HCT116 (cell line): ENCODE results near the gene CAPN13. TPM values are rescaled to one million over a fixed set of nuclear protein-coding genes. Genes with fewer than 3 reads are reported as not detected.

ENCODE experiments used
- ATAC-seq: fragments of 200-7000 bp; cut with Tn5 transposase; 2 replicates; pipeline ENCODE4 v1.9.1; 2020; ENCODE audit warnings: mild to moderate bottlenecking, moderate library complexity
- BruUV-seq: library from RNA; stranded (reverse); fragments of 400-500 nt; replicated peaks from 2 replicates; lab custom pipeline; 2021; lab: Mats Ljungman, UMichigan
- CTCF ChIA-PET: fragments of 300-600 bp; sonication (Branson Sonifier 250); formaldehyde crosslinking; loops from one replicate; lab custom pipeline; 2021; ENCODE audit warnings: antibody characterized with exemption; lab: Charles Lee
- POLR2A ChIA-PET: fragments of 300-600, 350-600 bp; sonication (Branson Sonifier 250); formaldehyde crosslinking; loops from one replicate; lab custom pipeline; 2021; ENCODE audit warnings: antibody characterized with exemption; lab: Charles Lee
- RAD21 ChIA-PET, 2 experiments: fragments of 300-600 bp; sonication (Branson Sonifier 250); formaldehyde crosslinking; loops; one replicate each; lab custom pipeline; 2023; ENCODE audit warnings: low total read pairs in 2 of 2; ENCODE audit not compliant: uncharacterized antibody in 2 of 2, unreplicated experiment in 2 of 2, low non-redundant PET in 1 of 2; lab: Charles Lee
- DNase-seq: peaks from one replicate; pipeline ENCODE4 v3.0.0-alpha.2; 2010; ENCODE audit warnings: low read depth, low spot score
- H2AFZ ChIP-seq: fragments of 200-600 bp; shearing (Covaris generic), sonication (generic); 2 replicates; pipeline ENCODE4 v1.6.1; 2017; ENCODE audit warnings: low read depth, mixed run types, mixed read lengths, antibody characterized with exemption, low read length; ENCODE audit not compliant: poor library complexity, severe bottlenecking
- H3K27ac ChIP-seq: 2 replicates; pipeline ENCODE4 v1.5.1; 2012; ENCODE audit warnings: low read depth, low read length
- H3K27me3 ChIP-seq: fragments of 200-600 bp; sonication (generic); 2 replicates; pipeline ENCODE4 v1.6.1; 2016; ENCODE audit warnings: mixed run types, low read length, mixed read lengths; ENCODE audit not compliant: insufficient read depth
- H3K36me3 ChIP-seq, 2 experiments: fragments of 200-500 bp in 1 of 2; fragments of 200-600 bp in 1 of 2; sonication (Bioruptor generic) in 1 of 2; sonication (generic) in 1 of 2; 2 replicates each; pipeline versions ENCODE4 v1.5.1 to v1.6.1; 2014 to 2016; ENCODE audit warnings: low read length in 2 of 2, inconsistent platforms in 1 of 2, mixed read lengths in 1 of 2, mixed run types in 1 of 2; ENCODE audit not compliant: insufficient read depth in 2 of 2, control insufficient read depth in 1 of 2
- H3K4me1 ChIP-seq, 2 experiments: fragments of 200-600 bp in 1 of 2; sonication (generic) in 1 of 2; 2 replicates each; pipeline versions ENCODE4 v1.5.1 to v1.6.1; 2012 to 2017; ENCODE audit warnings: low read length in 2 of 2, inconsistent platforms in 1 of 2, mild to moderate bottlenecking in 1 of 2, mixed read lengths in 1 of 2, mixed run types in 1 of 2, moderate library complexity in 1 of 2; ENCODE audit not compliant: insufficient read depth in 2 of 2, control insufficient read depth in 1 of 2
- H3K4me2 ChIP-seq: fragments of 200-600 bp; sonication (generic); 2 replicates; pipeline ENCODE4 v1.6.1; 2017; ENCODE audit warnings: mixed run types, low read length, mixed read lengths
- H3K4me3 ChIP-seq, 2 experiments: fragments of 200-600 bp in 1 of 2; sonication (generic) in 1 of 2; replicated peaks in 1 of 2; 2 replicates each; pipeline ENCODE4 v1.5.1; 2011 to 2016; ENCODE audit warnings: low read length in 2 of 2, control low read depth in 1 of 2, low read depth in 1 of 2, mild to moderate bottlenecking in 1 of 2, mixed read lengths in 1 of 2, mixed run types in 1 of 2
- H3K79me2 ChIP-seq: fragments of 200-600 bp; sonication (generic); 2 replicates; pipeline ENCODE4 v1.6.1; 2017; ENCODE audit warnings: mild to moderate bottlenecking, mixed run types, low read length, moderate library complexity, mixed read lengths; ENCODE audit not compliant: insufficient read depth
- H3K9ac ChIP-seq: fragments of 200-600 bp; sonication (generic); 2 replicates; pipeline ENCODE4 v1.6.1; 2016; ENCODE audit warnings: low read length, mixed read lengths
- H3K9me2 ChIP-seq: fragments of 200-600 bp; sonication (generic), shearing (Covaris generic); 2 replicates; pipeline ENCODE4 v1.6.1; 2017; ENCODE audit warnings: mixed run types, mild to moderate bottlenecking, moderate library complexity; ENCODE audit not compliant: insufficient read depth
- H3K9me3 ChIP-seq, 2 experiments: fragments of 200-500 bp in 1 of 2; fragments of 200-600 bp in 1 of 2; sonication (Bioruptor generic) in 1 of 2; sonication (generic) in 1 of 2; 2 replicates each; pipeline ENCODE4 v1.6.1; 2014 to 2017; ENCODE audit warnings: low read length in 2 of 2, mixed read lengths in 2 of 2, inconsistent platforms in 1 of 2, low read depth in 1 of 2, mild to moderate bottlenecking in 1 of 2, mixed run types in 1 of 2, moderate library complexity in 1 of 2; ENCODE audit not compliant: control insufficient read depth in 1 of 2, insufficient read depth in 1 of 2
- H4K20me1 ChIP-seq: fragments of 200-600 bp; sonication (generic), shearing (Covaris generic); 2 replicates; pipeline ENCODE4 v1.6.1; 2017; ENCODE audit warnings: mixed run types, mild to moderate bottlenecking, moderate library complexity; ENCODE audit not compliant: insufficient read depth
- ATF3 ChIP-seq: IDR thresholded peaks from 2 replicates; pipeline ENCODE4 v1.6.1; 2012
- CBX3 ChIP-seq: IDR thresholded peaks from 2 replicates; pipeline ENCODE4 v1.6.1; 2012; ENCODE audit warnings: low read depth
- EGR1 ChIP-seq: IDR thresholded peaks from 2 replicates; pipeline ENCODE4 v1.6.1; 2012; ENCODE audit warnings: low read depth
- ELF1 ChIP-seq: IDR thresholded peaks from 2 replicates; pipeline ENCODE4 v1.6.1; 2012; ENCODE audit warnings: low read depth, borderline replicate concordance
- EZH2 ChIP-seq: fragments of 200-600 bp; sonication (generic); IDR thresholded peaks from 2 replicates; pipeline ENCODE4 v1.6.1; 2017; ENCODE audit warnings: antibody characterized with exemption, mixed run types
- POLR2AphosphoS5 ChIP-seq: IDR thresholded peaks from 2 replicates; pipeline ENCODE4 v1.6.1; 2011; ENCODE audit warnings: mild to moderate bottlenecking, low read depth, low read length, moderate library complexity
- RAD21 ChIP-seq: IDR thresholded peaks from 2 replicates; pipeline ENCODE4 v1.6.1; 2012; ENCODE audit warnings: low read depth, mild to moderate bottlenecking
- REST ChIP-seq: IDR thresholded peaks from 2 replicates; pipeline ENCODE4 v1.6.1; 2012; ENCODE audit warnings: low read depth
- SP1 ChIP-seq: IDR thresholded peaks from 2 replicates; pipeline ENCODE4 v1.6.1; 2012; ENCODE audit warnings: low read depth
- TCF7L2 ChIP-seq: IDR thresholded peaks from 2 replicates; pipeline ENCODE4 v1.7.0; 2011; ENCODE audit warnings: borderline replicate concordance, inconsistent platforms; ENCODE audit not compliant: insufficient read depth, insufficient read length; ENCODE audit errors: extremely low read depth
- intact Hi-C: fragments of 100-400 bp; cut with micrococcal nuclease; formaldehyde crosslinking; loops from 2 replicates; pipeline ENCODE4 v1.10.0; 2022
- total RNA-seq: library from RNA; stranded (reverse); gene quantifications from one replicate; pipeline ENCODE4 v1.2.1, GENCODE V29; 2021; ENCODE audit not compliant: unreplicated experiment

The CAPN13 gene
- total RNA-seq, 1 experiment from 2014 or later = 0.25 TPM

GRCh38 chr2:30691091-30691947 is 115.9 kb downstream of the CAPN13 start:
- H3K4me1 ChIP-seq = no peaks in the 10 kb centered on the region
- intact Hi-C loops = no loop called here
- no peaks in the 10 kb centered on the region for H3K9me3 ChIP-seq
- TF ChIP-seq SP1 (no peak), REST (no peak), CBX3 (no peak), TCF7L2 (no peak), EZH2 (no peak), ATF3 (no peak), ELF1 (no peak), POLR2AphosphoS5 (no peak), RAD21 (no peak), EGR1 (no peak)
- no peaks in the 10 kb centered on the region for H3K9me2 ChIP-seq
- ATAC-seq (no peak), DNase-seq (no peak)
- H2AFZ ChIP-seq = no peak overlapping the region
- BruUV-seq = no TSS peak
- H3K4me3 ChIP-seq = no peak overlapping the region
- H3K36me3 ChIP-seq = no peaks in the 10 kb centered on the region
- no peak overlapping the region for H3K27ac ChIP-seq
- H3K27me3 ChIP-seq = no peaks in the 10 kb centered on the region
- H4K20me1 ChIP-seq = no peaks in the 10 kb centered on the region
- no peaks in the 10 kb centered on the region for H3K79me2 ChIP-seq
- ChIA-PET RAD21 (no interaction called here), CTCF (no interaction called here), POLR2A (no interaction called here)
- no peak overlapping the region for H3K4me2 ChIP-seq
- no peak overlapping the region for H3K9ac ChIP-seq
